IPS DF 4.7 (cell line): ENCODE results near the gene APOL4.
"Not testable (repeated sequence)": the region's sequence is repeated elsewhere in the genome, so short reads cannot be mapped to it uniquely, and the experiment has no call there.

Source experiments
- DNase-seq: peaks from one replicate; pipeline ENCODE4 v3.0.0-alpha.2; 2013; ENCODE audit warnings: low spot score; ENCODE audit errors: extremely low read depth

The APOL4 gene

GRCh38 chr22:36231051-36231450 is 29.4 kb upstream of the APOL4 start:
- DNase-seq, result not testable (repeated sequence)

DNA sequence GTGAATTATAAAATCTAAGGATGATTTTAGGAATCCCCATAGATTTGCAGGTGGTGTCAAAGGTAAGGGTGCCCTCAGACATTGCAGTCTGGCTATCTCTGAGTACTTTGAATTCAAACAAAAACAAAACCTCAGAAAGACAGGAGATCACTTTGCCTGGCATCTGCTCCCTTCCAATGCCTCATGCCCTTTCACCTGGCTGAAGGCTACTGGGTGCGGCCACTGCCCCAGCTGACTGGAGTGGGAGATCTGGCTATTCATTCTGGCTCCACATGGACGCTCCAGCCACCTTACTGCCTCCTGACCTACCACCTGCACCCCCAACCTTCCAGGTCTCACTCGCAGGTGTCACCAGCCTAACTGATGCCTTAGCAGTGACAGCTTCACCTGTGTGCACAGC is 28.0 kb upstream of the APOL4 start:
- not testable (repeated sequence) for DNase-seq

- DNase-seq, result no peak
Observed at GRCh38 chr22:36228944-36229343, 27.3 kb upstream of the APOL4 start.

DNA sequence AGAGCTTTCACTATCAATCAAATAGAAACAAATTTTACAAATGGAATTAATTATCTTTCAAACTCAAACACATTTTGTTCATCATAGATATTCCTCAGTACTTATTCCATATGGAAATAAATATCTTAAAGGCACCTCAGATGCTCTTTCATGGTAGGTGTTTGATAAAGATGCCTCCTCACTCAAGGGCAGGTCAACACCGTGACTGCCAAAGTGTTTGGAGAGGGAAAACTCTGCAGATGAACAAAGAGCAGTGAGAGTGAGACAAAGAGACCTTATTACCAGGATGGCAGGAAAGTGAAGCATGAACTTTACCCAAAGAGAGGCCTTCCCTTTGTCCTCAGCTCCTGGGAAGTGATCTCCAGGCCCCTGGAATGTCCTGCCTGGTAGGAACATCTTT is 26.8 kb upstream of the APOL4 start:
- DNase-seq, result not testable (repeated sequence)

GRCh38 chr22:36227806-36228205 is 26.2 kb upstream of the APOL4 start:
- DNase-seq, result no peak

DNA sequence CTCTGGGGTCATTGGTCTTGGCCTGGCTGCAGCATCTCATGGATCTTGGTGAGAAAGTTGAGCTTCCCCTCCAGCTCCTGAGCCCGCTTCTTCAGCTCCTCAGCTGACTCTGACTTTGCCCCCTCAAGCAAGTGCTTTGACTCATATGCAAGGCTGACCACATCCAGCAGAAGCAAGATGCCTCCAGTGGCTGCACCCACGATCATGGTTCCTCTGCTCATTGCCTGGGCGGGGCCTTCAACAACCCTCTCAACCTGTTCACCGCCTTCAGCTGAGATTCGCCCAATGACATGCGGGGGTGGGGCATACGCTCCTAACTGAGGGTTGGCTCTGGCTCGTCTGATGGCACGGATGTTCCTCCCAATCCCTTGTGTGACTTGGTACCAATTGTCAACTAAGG is 25.8 kb upstream of the APOL4 start:
- DNase-seq, result no peak

DNA sequence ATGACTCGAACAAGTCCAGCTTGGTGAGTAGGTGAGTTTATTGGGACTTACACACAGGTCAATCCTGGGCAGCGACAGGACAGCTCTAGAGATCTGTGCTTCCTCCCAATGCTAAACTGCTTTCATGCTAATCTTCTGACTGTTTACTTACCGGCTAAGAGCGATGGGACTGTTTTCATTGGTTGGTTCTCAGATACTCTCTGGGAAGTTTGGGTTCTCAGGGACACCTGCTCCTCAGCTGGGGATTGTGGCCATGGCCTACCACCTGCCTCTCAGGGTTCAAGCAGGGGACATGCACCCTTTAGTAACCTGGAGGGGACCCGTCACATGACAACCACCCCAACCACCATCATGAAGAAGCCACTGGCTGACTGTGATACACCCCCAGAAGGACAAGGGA is 24.6 kb upstream of the APOL4 start:
- DNase-seq, result no peak

DNA sequence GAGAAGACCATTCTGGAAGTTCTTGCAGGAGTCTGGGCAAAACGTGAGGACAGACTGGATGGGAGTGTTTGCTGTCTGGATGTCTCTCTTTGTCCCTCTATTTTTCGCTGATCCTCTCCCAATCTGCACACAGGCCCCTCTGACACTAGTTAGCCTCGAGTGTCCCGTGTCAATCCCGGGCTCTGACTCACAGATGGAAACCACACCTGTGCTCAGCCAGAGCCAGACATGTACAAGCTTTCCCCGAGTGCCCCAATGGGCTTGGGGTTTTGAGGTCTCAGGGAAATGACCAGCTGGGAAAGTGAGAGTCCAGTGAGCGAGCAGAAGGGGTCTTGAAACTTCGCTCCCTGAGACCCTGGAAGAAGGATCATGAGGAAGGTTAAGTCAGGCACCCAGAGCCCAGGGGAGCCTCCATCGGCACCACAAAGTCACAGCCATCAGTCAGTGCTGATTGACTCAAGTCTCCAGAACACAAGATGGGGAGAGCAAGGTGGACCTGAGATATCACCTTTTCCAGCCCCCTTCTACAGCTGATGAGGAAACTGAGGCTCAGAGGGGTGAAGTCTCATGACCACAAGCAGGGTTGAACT is 23.8 kb upstream of the APOL4 start:
- DNase-seq, result no peak

GRCh38 chr22:36224245-36224644 is 22.6 kb upstream of the APOL4 start:
- no peak for DNase-seq

DNA sequence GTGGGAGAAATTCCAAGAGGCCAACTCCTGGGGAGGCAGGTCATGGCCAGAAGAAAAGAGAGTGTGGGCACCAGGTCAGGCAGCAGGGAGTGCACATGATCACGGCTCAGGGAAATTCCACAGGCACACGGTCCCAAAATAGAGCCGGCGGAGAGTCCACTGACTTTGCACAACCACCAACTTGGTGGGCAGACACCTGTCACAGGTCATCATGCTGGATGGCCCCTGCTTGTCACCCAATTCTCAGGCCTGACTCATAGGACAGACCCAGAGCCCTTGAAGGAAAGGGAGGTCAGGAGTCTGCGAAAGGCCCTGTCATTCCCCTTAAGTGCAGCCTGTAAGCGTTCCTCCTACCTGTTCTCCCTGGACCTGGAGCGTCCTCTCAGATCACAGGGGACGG is 21.9 kb upstream of the APOL4 start:
- no peak for DNase-seq

- no peak for DNase-seq
Observed at GRCh38 chr22:36222887-36223450, 21.4 kb upstream of the APOL4 start.

DNA sequence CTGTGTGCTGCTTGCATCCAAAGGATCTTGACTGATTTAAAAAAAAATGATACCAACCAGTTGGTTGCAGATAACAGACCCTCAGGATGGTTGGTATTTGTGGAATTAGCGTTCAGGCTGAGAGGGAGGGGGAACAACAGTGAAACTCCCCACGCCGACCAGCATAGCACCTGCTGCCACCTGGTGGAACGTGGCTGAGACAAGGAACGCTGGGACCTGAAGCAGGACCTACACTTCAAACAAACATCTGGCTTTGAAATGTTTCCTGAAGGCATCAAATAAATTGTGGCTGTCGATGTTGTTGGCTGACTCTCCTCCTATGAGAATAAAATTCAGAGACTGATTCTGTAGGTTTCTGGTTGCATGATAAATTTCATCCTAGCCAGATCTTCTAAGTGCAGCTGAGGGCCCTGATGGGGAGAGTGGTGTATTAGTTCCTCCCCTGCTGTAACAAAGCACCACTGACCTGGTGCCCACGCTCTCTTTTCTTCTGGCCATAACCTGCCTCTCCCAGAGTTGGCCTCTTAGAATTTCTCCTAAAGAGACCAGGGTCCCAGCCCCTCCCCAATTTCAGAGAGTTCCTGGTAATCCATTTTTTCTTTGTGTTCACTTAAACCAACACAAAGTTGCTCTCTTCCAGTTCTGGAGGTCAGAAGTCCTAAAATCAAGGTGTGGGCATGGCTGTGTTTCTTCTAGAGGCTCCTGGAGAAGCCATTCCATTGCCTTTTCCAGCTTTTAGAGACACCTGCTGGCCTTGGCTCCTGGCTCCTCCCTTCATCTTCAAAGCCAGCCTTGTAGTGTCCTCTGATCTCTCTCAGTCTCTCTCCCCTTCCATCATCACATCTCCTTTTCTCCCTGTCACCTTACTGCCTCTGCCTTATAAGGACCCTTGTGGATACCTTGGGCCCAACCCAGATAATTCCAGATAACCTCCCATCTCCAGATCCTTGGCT is 20.5 kb upstream of the APOL4 start:
- no peak for DNase-seq

DNA sequence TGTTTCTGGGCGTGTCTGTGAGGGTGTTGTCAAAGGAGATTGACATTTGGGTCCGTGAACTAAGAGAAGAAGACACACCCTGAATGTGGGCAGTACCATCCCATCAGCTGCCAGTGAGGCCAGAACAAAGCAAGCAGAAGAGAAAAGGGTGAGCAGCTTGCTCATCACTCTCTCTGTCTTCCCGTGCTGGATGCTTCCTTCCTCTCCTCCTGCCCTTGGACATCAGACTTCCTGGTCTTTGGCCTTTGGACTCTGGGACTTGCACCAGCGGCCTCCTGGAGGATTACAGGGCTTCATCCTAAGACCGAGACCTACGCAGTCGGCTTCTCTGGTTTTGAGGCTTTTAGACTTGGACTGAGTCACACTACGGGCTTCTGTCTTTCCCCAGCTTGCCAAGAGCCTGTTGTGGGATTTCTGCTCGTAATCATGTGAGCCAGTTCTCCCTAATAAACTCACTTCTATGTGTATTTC is 18.9 kb upstream of the APOL4 start:
- DNase-seq, result no peak

DNA sequence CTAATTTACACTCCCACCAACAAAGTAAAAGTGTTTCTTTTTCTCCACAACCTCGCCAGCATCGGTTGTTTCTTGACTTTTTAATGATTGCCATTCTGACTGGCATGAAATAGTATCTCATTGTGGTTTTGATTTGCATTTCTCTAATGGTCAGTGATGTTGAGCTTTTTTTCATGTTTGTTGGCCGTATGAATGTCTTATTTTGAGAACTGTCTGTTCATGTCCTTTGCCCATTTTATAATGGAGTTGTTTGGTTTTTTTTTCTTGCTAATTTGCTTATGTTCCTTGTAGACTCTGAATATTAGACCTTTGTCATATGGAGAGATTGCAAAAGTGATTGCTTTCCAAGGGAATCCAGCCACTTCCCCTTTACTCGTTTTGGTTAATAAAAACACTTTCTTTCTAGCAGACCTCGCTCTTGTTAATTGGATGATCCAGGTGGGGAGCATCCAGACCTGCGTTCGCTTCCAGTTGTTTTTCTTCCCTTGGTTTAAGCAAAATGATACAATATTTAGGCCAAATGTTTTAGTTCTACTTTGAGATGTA is 17.1 kb upstream of the APOL4 start:
- no peak for DNase-seq

- DNase-seq, result no peak
Observed at GRCh38 chr22:36215981-36216380, 14.4 kb upstream of the APOL4 start.

DNA sequence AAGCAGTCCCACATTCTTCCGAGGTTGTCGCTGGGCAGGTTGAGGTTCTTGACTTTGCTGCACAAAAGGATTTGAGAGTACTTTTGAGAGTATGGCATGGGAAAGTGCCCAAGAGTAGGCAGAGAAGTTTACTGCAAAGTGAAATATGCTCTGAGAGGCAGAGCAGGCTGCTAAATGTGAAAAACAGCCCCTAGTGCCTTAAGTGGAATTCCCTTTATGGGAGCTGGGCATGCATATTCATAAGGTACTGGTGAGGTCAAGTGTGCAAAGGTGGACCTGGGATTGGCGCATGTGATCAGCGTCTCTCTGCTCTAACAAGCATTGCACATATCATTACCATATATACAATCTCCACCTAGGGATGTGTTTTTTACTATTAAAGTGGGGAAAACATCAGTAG is 12.0 kb upstream of the APOL4 start:
- no peak for DNase-seq

GRCh38 chr22:36212901-36213300 is 11.3 kb upstream of the APOL4 start:
- no peak for DNase-seq

GRCh38 chr22:36211237-36211861 is 9.7 kb upstream of the APOL4 start:
- DNase-seq, result no peak

DNA sequence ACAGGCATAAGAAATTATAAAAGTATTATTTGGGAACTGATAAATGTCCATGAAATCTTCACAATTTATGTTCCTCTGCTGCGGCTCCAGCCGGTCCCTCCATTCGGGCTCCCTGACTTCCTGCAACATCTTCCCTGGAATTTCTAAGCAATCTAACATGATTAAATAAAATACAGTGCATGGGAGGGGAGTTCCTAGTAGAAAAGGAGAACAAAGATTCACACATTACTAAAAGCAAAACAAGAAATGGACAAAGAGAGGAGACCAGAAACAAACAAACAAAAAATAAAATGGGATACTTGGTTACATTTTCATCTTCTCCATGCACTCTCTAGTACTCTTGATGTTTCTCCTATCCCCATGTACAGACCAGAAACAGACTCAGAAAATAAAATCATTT is 8.6 kb upstream of the APOL4 start:
- no peak for DNase-seq

DNA sequence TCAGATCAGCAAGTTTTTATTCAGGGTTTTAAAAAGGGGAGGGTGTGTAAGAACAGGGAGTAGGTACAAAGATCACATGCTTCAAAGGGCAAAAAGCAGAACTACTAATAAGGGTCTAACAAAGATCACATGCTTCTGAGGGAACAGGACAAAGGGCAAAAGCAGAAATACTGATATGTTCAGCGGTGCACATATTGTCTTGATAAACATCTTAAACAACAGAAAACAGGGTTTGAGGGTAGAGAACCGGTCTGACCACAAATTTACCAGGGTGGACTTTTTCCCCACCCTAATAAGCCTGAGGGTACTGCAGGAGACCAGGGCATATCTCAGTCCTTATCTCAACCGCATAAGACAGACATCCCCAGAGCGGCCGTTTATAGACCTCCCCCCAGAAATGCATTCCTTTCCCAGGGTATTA is 7.9 kb upstream of the APOL4 start:
- not testable (repeated sequence) for DNase-seq

- DNase-seq, result no peak
Observed at GRCh38 chr22:36208914-36209313, 7.3 kb upstream of the APOL4 start.
